C4-2B (cell line): Measurements from ENCODE around the gene OR6K3.

Source experiments
- H3K27ac ChIP-seq: fragments of 450-650 bp; 2 replicates; pipeline ENCODE4 v1.5.1; 2017
- ZFX ChIP-seq: fragments of 450-650 bp; IDR thresholded peaks from 2 replicates; pipeline ENCODE4 v1.6.1; 2017
- TF ChIP-seq, protein P1 (sequence below): fragments of 450-650 bp; conservative IDR thresholded peaks from 2 replicates; pipeline ENCODE4 v1.5.1; 2017; ENCODE audit warnings: mild to moderate bottlenecking

OR6K3 gene

DNA sequence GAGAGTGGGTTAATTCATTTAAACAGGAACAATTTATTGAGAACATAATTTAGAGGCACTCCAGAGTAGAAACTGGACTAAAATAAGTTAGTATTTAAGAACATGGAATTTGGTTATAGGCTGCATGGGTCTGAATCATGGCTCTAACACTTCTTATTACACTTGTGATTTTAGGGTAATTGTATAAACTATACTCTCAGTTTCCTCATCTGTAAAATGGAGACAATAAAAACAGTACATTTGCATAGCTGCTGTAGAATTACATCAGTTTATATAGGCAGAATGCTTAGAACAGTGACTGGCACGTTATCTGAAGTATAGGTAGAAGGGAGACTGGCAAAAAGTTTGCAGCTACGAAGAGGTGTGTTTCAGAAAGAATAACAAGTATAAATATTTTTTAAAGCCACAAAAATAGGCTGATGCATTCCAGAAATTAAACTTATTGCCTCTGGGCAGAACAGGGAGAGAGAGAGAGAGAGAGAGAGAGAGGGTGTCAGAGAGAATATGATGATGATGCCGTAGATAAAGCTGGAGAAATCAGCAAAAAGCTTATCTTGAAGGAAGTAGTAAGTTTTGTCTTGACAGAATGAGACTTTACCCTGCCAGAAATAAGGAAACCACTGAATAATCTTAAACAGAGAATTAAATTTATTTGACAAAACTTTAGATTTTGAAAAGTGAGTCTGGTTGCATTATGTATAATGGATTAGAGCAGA, 8.1 kb upstream of the OR6K3 start:
- TF ChIP-seq, protein P1, sequence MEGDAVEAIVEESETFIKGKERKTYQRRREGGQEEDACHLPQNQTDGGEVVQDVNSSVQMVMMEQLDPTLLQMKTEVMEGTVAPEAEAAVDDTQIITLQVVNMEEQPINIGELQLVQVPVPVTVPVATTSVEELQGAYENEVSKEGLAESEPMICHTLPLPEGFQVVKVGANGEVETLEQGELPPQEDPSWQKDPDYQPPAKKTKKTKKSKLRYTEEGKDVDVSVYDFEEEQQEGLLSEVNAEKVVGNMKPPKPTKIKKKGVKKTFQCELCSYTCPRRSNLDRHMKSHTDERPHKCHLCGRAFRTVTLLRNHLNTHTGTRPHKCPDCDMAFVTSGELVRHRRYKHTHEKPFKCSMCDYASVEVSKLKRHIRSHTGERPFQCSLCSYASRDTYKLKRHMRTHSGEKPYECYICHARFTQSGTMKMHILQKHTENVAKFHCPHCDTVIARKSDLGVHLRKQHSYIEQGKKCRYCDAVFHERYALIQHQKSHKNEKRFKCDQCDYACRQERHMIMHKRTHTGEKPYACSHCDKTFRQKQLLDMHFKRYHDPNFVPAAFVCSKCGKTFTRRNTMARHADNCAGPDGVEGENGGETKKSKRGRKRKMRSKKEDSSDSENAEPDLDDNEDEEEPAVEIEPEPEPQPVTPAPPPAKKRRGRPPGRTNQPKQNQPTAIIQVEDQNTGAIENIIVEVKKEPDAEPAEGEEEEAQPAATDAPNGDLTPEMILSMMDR = no peak
- TF ChIP-seq ZFX = no peak
- no peak overlapping the region for H3K27ac ChIP-seq

DNA sequence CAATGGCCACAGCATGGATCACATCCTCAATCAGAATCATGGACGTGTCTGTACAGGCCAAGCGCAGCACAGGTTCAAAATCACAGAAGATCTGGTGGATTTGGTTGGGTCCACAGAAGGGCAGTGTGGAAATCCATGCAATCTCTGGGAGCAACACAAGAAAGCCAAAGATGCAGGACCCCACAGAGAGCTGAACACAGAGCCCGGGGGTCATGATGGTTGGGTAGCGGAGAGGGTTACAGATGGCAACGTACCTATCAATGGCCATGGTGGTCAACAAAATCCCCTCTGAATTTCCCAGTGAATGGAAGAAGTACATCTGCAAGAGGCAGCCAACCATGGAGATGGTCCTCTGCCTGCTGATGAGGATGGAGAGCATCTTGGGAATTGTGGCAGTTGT, 3.9 kb upstream of the OR6K3 start:
- TF ChIP-seq ZFX = no peak
- TF ChIP-seq, protein P1 = no peak

DNA sequence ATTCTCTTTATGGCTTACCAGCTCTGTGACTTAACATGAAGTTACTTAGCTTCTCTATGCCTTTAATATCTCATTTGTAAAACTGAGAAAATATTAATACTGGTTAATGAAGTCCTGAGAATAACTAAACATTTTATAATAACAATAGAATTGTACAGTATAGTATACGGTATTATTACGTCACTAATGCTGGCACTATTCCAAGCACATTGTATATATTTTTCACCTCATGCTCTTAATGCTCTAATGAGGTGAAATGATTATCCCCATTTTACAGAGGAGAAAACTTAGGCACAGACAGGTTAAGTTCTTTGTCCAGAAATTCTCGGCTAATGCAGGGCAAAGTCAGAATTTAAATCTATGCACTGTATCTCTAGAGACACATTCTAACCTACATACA, 856 bp downstream of the OR6K3 start:
- TF ChIP-seq, protein P1 = no peak
- TF ChIP-seq ZFX = no peak
- no peak overlapping the region for H3K27ac ChIP-seq

More for the DNA sequence above, 3.9 kb upstream of the OR6K3 start:
- no peak overlapping the region for H3K27ac ChIP-seq

DNA sequence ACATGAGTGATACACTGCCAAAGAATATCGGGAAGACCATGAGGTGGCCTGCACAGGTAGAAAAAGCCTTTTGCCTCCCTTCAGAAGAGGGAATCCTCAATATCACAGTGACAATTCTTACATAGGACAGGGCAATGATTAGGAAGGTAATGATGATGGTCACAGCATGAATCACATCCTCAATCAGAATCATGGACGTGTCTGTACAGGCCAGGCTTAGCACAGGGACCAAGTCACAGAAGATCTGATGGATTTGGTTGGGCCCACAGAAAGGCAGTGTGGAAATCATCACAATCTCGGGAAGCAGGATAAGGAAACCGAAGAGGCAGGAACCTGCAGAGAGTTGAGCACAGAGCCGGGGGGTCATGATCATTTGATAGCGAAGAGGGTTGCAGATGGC, 3.2 kb downstream of the OR6K3 start:
- no peak overlapping the region for H3K27ac ChIP-seq
- no peak for TF ChIP-seq ZFX
- TF ChIP-seq, protein P1 = no peak

DNA sequence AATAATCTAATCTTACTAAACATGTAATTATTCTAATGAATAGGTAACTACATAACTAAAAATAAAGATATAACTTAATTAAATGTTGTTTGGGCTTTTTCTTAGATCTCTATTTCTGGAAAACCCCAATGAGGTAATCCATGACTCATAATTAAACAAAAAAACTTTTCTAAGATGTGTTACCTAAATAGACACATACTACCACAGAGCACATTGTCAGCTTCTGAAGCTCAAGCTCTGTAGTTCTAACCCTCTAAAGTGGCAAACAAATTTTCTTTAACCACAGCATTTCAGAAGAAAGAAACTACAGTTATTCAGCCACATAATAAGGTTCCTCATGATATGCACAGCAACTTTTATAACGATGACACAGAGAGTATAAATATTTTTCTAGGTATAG, 4.2 kb downstream of the OR6K3 start:
- TF ChIP-seq ZFX = no peak
- TF ChIP-seq, protein P1 = no peak

DNA sequence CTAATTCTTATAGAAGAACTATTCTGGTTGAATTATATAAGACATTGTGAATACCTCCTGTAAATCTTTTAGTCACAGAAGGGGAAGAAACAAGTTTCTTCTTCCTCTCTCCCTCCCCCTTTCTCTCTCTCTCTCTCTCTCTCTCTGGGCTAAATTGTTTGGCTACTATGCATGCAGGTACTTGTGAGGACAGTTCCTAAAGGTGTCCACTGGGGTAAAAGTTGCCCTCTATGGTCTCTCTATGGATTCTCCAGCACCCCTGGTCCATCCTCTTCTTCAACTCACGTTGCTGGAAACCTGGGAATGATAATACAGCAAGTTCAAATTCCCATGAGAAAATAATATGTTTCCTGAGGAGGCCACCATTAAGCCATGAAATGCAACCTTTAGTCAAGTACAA, 5.8 kb downstream of the OR6K3 start:
- no peak overlapping the region for H3K27ac ChIP-seq
- TF ChIP-seq ZFX = no peak
- TF ChIP-seq, protein P1 = no peak

More for the DNA sequence above, 4.2 kb downstream of the OR6K3 start:
- no peak overlapping the region for H3K27ac ChIP-seq

DNA sequence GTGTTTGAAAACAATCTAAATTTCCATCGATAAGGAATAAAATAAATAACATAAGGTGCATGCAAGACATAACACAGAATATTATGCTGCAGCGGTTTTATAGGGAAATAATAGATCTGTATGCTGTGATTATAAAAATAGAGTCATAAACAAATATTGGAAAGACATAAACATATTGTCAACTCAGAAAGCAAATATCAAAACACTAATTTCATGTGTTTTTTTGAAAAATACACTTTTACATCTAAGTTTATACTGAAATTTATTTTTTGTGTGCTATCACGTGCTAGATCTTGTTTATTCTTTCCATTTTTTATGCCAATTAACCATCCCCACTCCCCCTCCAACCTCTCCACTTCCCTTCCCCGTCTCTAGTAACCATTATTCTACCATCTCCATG, 9.4 kb downstream of the OR6K3 start:
- TF ChIP-seq, protein P1 = no peak
- TF ChIP-seq ZFX = no peak
- H3K27ac ChIP-seq = no peak overlapping the region
